OCI-M2 (cell line): ENCODE results near the gene CCDC9B.

Source experiments
- DNase-seq: peaks from one replicate; lab custom pipeline; 2025; ENCODE audit not compliant: unreplicated experiment; lab: John Stamatoyannopoulos, UW

The CCDC9B gene

GRCh38 chr15:40331026-40331425 is 9.7 kb downstream of the CCDC9B start:
- DNase-seq: no peak

- peak; percentile 43 for DNase-seq
Observed at GRCh38 chr15:40330368-40330836, 10.3 kb downstream of the CCDC9B start.

GRCh38 chr15:40329804-40330203 is 10.9 kb downstream of the CCDC9B start:
- no peak for DNase-seq

- no peak for DNase-seq
Observed at GRCh38 chr15:40328751-40329150, 12.0 kb downstream of the CCDC9B start.

GRCh38 chr15:40328176-40328575 is 12.6 kb downstream of the CCDC9B start:
- no peak for DNase-seq

GRCh38 chr15:40327457-40327856 is 13.3 kb downstream of the CCDC9B start:
- no peak for DNase-seq

GRCh38 chr15:40325700-40326099 is 15.0 kb downstream of the CCDC9B start:
- no peak for DNase-seq

- DNase-seq: no peak
Observed at GRCh38 chr15:40325188-40325587, 15.6 kb downstream of the CCDC9B start.

GRCh38 chr15:40323953-40324937 is 16.5 kb downstream of the CCDC9B start:
- DNase-seq: no peak

GRCh38 chr15:40323239-40323952 is 17.3 kb downstream of the CCDC9B start, which contains the start of gene INAFM2:
Gene INAFM2, plus strand, starts transcription at chr15:40323692. Its CDS starts 364 bp downstream, at chr15:40324056.
- DNase-seq: peak; percentile 54

- DNase-seq: no peak
Observed at GRCh38 chr15:40322531-40323238, 18.1 kb downstream of the CCDC9B start.

- no peak for DNase-seq
Observed at GRCh38 chr15:40320931-40321371, 19.8 kb downstream of the CCDC9B start.

GRCh38 chr15:40320409-40320808 is 20.3 kb downstream of the CCDC9B start:
- DNase-seq: no peak

GRCh38 chr15:40317580-40317979 is 23.2 kb downstream of the CCDC9B start:
- no peak for DNase-seq

- DNase-seq: no peak
Observed at GRCh38 chr15:40316931-40317330, 23.8 kb downstream of the CCDC9B start.

GRCh38 chr15:40314723-40315276 is 25.9 kb downstream of the CCDC9B start:
- no peak for DNase-seq

- no peak for DNase-seq
Observed at GRCh38 chr15:40313531-40314398, 27.0 kb downstream of the CCDC9B start.

GRCh38 chr15:40312370-40313158 is 28.2 kb downstream of the CCDC9B start:
- DNase-seq: no peak

- no peak for DNase-seq
Observed at GRCh38 chr15:40310993-40311392, 29.7 kb downstream of the CCDC9B start.
